ENCODE data around the gene SH2D5. TPM values are rescaled to one million over a fixed set of nuclear protein-coding genes. Genes with fewer than 3 reads are reported as not detected.
A peak's percentile ranks its signal among the peaks of the same experiment; 100 is the strongest.

Gene SH2D5
- total and polyA plus RNA-seq, 2 experiments from 2014 or later, result 0.53 to 1.1 TPM

GRCh38 chr1:20733360-20733975, 965 bp upstream of the SH2D5 start:
- TF ChIP-seq EZH2 (IDR thresholded peaks at IDR 0.05; ENCODE audit: borderline replicate concordance), result no peak
- TF ChIP-seq EZH2phosphoT487 (IDR thresholded peaks at IDR 0.05; ENCODE audit: low read depth, severe bottlenecking, unreplicated experiment), result no peak
- TF ChIP-seq, protein P1, sequence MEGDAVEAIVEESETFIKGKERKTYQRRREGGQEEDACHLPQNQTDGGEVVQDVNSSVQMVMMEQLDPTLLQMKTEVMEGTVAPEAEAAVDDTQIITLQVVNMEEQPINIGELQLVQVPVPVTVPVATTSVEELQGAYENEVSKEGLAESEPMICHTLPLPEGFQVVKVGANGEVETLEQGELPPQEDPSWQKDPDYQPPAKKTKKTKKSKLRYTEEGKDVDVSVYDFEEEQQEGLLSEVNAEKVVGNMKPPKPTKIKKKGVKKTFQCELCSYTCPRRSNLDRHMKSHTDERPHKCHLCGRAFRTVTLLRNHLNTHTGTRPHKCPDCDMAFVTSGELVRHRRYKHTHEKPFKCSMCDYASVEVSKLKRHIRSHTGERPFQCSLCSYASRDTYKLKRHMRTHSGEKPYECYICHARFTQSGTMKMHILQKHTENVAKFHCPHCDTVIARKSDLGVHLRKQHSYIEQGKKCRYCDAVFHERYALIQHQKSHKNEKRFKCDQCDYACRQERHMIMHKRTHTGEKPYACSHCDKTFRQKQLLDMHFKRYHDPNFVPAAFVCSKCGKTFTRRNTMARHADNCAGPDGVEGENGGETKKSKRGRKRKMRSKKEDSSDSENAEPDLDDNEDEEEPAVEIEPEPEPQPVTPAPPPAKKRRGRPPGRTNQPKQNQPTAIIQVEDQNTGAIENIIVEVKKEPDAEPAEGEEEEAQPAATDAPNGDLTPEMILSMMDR (IDR thresholded peaks at IDR 0.05; ENCODE audit: poor library complexity), result no peak
- 33% methylated on average over 7 of the region's 7 CpGs for WGBS (ENCODE audit: low lambda C conversion rate, missing lambda C conversion rate)
- no peak for DNase-seq (ENCODE audit: low spot score)
- H3K9me2 ChIP-seq (replicated peaks; ENCODE audit: insufficient read depth), result no peaks in the 10 kb centered on the region
- peak overlapping the region; percentile 98 for H3K4me2 ChIP-seq
- H4K20me1 ChIP-seq (ENCODE audit: insufficient read depth, poor library complexity, severe bottlenecking), result no peaks in the 10 kb centered on the region
- peaks cover 16% of the 10 kb centered on the region for H3K4me1 ChIP-seq (ENCODE audit: insufficient read depth)
- no peaks in the 10 kb centered on the region for H3K36me3 ChIP-seq (replicated peaks; ENCODE audit: insufficient read depth, low read depth)
- no peak overlapping the region for H3K4me3 ChIP-seq
- peak overlapping the region; percentile 86 for H3K27ac ChIP-seq
- peaks cover 30% of the 10 kb centered on the region for H3K27me3 ChIP-seq
- peak overlapping the region; percentile 18 for H2AFZ ChIP-seq
- H3K79me2 ChIP-seq, result no peaks in the 10 kb centered on the region
- no peaks in the 10 kb centered on the region for H3K9me3 ChIP-seq (ENCODE audit: low read depth)

DNA sequence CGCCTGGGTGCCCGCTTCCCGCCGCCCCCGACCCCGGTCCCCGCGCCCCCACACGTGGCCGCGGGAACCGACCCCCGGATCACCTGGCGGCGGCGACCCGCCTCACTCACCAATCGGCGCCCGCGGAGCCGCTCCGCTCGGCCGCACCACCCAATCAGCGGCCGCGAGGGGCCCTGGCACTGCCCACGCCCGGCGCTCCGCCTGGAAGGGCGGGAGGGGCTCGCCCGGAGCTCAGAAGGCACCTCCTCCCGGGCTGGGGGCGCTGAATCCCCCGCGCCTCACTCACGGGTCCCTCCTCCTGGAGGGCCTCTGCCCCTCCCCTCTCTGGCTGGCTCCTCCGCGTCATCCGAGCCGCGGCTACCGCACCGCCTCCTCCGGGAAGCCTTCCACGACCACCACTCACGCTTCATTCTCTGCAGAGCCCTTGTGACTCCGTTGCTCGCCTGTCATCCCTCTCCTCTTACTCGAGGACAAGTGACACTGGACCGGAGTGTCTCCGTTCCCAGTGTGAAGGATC, 374 bp downstream of the SH2D5 start:
- Histone ChIP-seq H3K27me3 (peaks cover 30% of the 10 kb centered on the region), H3K4me3 (peak overlapping the region; percentile 51), H3K9me3 (ENCODE audit: low read depth) (no peaks in the 10 kb centered on the region), H3K9me2 (replicated peaks; ENCODE audit: insufficient read depth) (no peaks in the 10 kb centered on the region), H3K4me2 (peak overlapping the region; percentile 98), H3K4me1 (ENCODE audit: insufficient read depth) (peaks cover 16% of the 10 kb centered on the region), H3K36me3 (replicated peaks; ENCODE audit: insufficient read depth, low read depth) (no peaks in the 10 kb centered on the region), H4K20me1 (ENCODE audit: insufficient read depth, poor library complexity, severe bottlenecking) (no peaks in the 10 kb centered on the region), H3K79me2 (no peaks in the 10 kb centered on the region), H3K27ac (peak overlapping the region; percentile 70), H2AFZ (peak overlapping the region; percentile 48)
- 2% methylated on average over 29 of the region's 55 CpGs for WGBS (ENCODE audit: low lambda C conversion rate, missing lambda C conversion rate)
- peak; percentile 85 for DNase-seq (ENCODE audit: low spot score)
- no peak for TF ChIP-seq EZH2phosphoT487 (IDR thresholded peaks at IDR 0.05; ENCODE audit: low read depth, severe bottlenecking, unreplicated experiment)
- TF ChIP-seq, protein P1 (IDR thresholded peaks at IDR 0.05; ENCODE audit: poor library complexity), result no peak
- TF ChIP-seq EZH2 (IDR thresholded peaks at IDR 0.05; ENCODE audit: borderline replicate concordance), result no peak

- Histone ChIP-seq H3K4me3 (peak overlapping the region; percentile 51), H3K9me2 (replicated peaks; ENCODE audit: insufficient read depth) (no peaks in the 10 kb centered on the region), H3K27ac (no peak overlapping the region), H4K20me1 (ENCODE audit: insufficient read depth, poor library complexity, severe bottlenecking) (no peaks in the 10 kb centered on the region), H2AFZ (no peak overlapping the region), H3K9me3 (ENCODE audit: low read depth) (no peaks in the 10 kb centered on the region), H3K27me3 (peaks cover 30% of the 10 kb centered on the region), H3K36me3 (replicated peaks; ENCODE audit: insufficient read depth, low read depth) (no peaks in the 10 kb centered on the region), H3K4me2 (peak overlapping the region; percentile 98), H3K79me2 (no peaks in the 10 kb centered on the region), H3K4me1 (ENCODE audit: insufficient read depth) (peaks cover 16% of the 10 kb centered on the region)
- peak; percentile 62 for TF ChIP-seq EZH2 (IDR thresholded peaks at IDR 0.05; ENCODE audit: borderline replicate concordance)
- TF ChIP-seq, protein P1 (IDR thresholded peaks at IDR 0.05; ENCODE audit: poor library complexity), result no peak
- no peak for DNase-seq (ENCODE audit: low spot score)
- WGBS (ENCODE audit: low lambda C conversion rate, missing lambda C conversion rate), result 35% methylated on average over 32 of the region's 62 CpGs
Observed at GRCh38 chr1:20731057-20731991, 1.2 kb downstream of the SH2D5 start.

Measured in hepatocyte (in vitro differentiated cells).